Measurements from ENCODE around the gene CCDC126.
"Not testable (repeated sequence)": the region's sequence is repeated elsewhere in the genome, so short reads cannot be mapped to it uniquely, and the experiment has no call there.

CCDC126 gene, protein sequence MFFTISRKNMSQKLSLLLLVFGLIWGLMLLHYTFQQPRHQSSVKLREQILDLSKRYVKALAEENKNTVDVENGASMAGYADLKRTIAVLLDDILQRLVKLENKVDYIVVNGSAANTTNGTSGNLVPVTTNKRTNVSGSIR

DNA sequence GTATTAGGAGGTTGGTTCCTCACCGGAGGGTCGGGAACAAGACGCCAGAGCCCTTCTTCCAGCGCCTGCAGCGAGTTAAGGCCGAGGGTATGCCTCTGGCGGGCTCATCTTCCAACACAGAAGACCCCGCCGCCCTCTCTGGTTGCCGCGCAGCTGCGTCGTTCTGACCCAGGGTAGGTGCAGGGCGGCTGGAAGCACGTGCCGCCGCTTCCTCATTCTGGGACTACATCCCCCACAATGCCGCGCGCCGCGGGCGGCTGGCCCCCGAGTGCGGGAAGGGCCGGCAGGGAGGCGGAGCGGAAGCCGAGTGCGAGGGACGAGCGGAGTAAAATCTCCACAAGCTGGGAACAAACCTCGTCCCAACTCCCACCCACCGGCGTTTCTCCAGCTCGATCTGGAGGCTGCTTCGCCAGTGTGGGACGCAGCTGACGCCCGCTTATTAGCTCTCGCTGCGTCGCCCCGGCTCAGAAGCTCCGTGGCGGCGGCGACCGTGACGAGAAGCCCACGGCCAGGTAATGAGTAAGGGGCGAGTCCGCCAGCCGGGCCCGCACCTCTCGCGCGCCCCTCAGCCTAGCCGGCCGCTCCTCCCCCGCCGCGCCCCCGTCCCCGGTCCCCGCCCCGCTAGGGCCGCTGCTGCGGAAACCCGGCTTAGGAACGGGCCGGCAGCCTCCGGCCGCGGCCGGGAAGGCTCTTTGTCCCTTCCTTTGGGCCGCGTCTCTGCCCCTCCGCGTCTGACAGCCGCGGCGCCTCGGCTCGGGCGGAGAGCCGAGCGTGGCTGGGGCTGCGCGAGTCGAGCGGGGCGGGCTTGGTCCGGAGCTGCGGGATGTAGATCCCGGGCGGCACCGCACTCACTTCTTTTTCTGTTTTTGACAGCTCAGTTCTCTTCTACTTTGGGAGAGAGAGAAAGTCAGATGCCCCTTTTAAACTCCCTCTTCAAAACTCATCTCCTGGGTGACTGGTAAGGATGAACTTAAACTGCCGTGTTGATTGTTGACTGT is at the start of gene CCDC126:
Gene CCDC126 (plus strand): TSS at position 289 of the 998 bp plus-strand sequence. CDS start 13,934 bp downstream, outside the sequence.
- DNase-seq (ENCODE audit: low spot score) = peak; percentile 92

DNA sequence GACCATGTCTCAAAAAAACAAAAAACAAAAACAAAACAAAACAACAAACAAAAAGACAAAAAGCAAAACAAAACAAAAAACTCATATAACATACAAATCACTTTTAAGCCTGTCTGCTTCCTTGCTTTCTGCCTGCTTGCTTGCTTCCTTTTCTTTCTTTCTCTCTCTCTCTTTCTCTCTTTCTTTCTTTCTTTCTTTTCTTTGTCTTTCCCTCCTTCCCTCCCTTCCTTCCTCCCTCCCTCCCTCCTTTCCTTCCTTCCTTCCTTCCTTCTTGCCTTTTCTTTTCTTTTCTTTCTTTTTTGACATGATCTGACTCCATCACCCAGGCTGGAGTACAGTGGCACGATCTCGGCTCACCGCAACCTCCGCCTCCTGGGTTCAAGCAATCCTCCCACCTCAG is 49.5 kb upstream of the CCDC126 start:
- DNase-seq (ENCODE audit: low spot score) = no peak

DNA sequence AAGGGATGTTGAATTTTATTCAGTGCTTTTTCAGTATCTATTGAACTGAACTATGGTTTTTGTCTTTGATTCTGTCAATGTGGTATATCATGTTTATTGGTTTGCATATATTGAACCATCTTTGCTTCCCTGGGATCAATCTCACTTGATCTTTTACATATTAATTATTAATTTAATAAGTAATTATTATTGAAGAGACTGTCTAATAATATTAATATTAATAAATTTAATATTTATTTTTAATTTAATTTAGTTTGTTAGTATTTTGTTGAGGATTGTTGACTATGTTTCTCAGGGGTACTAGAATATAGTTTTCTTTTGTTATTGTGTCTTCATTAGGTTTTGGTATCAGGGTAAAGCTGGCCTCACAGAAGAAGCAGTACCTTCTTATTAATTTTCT is 38.9 kb upstream of the CCDC126 start:
- no peak for DNase-seq (ENCODE audit: low spot score)

DNA sequence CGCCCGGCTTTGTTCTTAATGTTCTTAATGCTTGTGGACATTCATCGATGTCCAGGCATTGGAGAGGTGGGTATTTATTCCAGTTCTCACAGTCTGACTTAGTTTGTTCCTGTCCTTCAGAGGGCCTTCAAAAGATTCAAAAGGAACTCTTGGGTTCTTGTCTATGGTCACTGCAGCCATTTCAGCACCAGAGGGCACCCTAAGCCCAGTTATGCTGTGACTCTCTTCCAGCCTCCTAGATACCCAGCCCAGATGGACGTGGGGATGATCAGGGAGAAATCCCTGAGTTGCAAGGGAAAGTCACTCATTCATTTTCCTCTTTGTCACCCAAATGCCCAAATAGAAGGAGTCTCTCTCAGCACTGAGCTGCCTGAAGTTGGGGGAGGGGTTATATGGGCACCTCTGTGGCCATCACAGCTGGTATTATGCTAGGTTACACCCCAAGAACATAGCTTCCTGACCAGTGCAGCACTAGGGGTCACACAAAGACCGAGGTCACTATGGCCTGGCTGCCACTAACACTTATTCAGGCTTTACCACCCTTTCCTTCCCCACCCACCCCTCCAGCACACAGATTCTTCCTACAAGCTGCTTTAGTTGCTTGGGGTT is 26.5 kb upstream of the CCDC126 start:
- DNase-seq (ENCODE audit: low spot score) = peak; percentile 84

DNA sequence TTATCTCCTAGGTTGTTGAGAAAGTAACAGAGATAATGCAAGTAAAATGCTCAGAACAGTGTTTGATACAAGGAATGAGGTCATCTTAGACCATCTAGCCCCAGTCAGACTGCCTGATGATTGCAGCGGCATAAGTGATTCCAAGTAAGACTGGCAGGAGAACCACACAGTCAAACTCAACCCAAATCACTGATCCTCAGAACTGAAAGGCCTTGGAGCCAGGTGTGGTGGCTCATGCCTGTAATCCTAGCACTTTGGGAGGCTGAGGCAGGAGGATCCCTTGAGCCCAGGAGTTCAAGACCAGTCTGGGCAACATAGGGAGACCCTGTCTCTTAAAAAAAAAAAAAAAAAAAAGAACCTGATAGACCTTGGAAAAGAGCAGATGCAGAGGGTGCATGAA is 15.2 kb upstream of the CCDC126 start:
- DNase-seq (ENCODE audit: low spot score) = not testable (repeated sequence)

DNA sequence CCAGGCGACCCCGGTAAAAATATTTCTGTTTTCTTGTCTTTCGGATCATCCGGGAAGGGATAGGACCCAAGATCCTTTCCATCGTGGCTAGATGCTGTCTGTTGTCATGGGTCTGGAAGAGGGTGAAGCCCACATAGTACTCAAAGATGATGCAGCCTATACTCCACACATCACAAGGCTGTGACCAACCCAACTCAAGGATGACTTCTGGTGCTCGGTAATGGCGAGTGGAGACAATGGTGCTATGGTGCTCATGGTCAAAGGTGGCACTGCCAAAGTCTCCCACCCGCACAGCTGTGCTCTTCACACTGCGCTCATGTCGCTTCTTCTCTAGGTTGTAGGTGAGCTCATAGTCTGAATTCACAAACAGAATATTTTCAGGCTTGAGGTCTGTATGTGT is 11.9 kb upstream of the CCDC126 start:
- not testable (repeated sequence) for DNase-seq (ENCODE audit: low spot score)

DNA sequence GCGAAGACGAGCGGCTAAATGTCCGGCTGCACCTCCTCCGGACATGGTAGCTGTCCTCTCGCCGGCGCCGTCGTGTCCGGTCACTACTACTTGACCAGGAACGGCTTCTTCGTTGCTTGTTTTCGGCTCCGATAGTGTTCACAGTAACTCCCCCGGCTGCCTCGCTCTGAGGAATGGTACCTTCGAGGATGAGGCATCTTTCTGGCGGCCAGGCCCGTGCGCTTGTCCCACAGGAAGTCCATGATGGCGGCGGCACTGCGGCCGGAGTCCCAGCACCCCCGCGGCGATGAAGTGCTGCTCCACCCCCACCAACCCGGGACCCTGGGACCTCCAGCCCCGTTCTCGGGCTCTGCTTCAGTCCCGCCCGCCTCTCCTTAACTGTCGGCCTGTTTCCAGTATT is 11.0 kb upstream of the CCDC126 start:
- no peak for DNase-seq (ENCODE audit: low spot score)

DNA sequence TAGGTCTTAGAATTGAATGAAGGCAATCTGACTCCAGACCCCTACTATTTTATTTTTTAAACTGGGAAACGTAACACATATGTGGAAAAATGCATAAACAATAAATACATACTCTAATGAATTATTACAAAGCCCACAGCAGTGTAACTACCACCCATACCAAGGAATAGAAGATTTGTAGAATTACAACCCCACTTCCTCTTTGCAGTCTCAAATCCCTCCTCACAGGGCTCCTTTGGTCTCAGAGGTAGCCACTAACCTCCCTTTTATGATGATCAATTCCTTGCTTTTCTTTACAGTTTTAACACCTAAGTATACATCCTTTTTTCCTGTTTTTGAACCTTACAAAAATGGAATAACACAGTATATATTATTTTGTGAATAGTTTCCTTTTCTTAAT is 6.7 kb upstream of the CCDC126 start:
- no peak for DNase-seq (ENCODE audit: low spot score)

DNA sequence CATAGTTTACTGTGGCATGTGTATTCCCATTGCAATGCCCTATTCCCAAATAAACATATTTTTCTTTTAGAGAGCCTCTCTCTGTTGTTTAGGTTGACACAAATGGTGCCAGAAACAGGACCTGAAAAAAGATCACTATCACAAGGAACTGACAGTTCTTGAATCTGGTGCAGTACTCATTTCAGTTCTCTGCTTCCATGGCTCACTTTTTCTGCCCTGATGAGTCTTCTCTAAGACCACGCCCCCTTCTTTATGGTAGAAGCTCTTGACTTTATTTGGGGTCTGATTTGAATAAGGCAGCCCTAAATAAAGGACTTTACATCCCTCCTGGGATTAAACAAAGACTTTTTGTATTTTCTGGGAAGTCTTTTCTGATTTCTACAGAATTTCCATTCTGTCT is 3.5 kb upstream of the CCDC126 start:
- peak; percentile 45 for DNase-seq (ENCODE audit: low spot score)

DNA sequence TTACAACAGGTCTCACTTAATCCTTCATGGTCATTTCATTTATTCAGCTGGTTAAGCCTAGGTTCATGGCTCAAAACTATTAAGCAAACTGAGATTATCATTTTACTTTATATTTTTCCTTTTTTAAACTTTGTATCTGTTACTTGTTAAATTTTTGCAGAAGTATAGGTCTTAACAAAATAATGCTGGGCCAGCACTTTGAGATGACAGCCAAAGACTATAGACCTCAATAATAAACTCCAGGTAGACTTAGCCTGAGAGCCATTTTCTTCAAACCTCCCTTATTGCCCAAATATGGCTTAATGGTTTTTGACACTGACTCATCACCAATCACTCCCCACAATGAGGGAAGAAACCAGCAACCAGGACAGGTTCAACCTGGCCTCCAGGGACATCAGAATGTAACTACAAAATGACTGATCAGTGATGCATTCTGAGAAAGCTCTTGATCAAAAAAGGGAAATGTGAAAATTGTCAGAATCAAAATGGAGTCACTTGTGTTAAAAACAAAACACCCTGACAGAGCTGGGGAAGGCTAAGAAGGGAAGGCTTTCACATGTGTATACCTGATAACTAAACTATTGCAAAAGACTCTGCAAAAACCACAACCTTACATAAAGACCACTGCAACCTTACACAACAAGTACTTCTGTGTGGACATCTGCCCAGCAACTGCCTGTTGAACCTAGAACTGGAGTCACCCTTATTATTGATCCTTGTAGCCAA is 2.1 kb upstream of the CCDC126 start:
- DNase-seq (ENCODE audit: low spot score) = no peak

DNA sequence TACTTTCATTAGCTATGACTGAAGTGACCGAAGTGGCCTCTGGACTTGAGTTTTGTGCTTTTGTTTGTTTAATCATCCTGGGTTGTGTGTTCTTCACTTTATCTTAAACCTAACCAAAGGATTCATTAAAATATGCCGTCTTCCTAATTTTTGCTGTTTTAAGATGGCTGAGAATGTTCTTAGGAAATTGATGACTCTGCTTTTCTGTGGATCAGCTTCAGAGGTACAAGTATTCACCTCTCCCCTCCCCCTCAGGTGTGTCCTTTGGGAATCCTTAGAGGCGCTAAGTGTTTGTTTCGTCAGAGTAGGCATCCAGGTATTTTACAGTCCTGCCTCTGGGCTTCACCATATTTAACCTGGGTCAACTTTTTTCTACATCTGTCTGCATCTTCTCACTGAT is 1.1 kb downstream of the CCDC126 start:
- DNase-seq (ENCODE audit: low spot score) = no peak

DNA sequence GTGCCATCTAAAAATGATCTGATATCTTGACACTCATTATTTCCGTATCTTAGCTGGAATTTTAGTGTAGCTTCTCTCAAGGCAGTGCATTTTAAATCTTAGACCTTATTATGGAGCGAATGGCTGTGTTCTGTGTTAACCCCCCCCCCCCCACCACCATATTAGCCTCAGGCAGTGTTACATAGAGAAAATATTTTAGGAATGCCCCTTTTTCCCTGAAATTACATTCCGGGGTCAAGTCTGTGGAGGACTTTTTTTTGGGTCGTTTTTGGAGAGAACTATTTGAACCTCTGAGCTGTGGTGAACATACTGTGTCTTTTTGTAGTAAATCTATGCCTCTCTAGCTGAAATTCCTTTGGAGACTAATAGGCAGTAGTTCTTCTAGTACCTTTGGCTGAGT is 3.1 kb downstream of the CCDC126 start:
- DNase-seq (ENCODE audit: low spot score) = peak; percentile 32

DNA sequence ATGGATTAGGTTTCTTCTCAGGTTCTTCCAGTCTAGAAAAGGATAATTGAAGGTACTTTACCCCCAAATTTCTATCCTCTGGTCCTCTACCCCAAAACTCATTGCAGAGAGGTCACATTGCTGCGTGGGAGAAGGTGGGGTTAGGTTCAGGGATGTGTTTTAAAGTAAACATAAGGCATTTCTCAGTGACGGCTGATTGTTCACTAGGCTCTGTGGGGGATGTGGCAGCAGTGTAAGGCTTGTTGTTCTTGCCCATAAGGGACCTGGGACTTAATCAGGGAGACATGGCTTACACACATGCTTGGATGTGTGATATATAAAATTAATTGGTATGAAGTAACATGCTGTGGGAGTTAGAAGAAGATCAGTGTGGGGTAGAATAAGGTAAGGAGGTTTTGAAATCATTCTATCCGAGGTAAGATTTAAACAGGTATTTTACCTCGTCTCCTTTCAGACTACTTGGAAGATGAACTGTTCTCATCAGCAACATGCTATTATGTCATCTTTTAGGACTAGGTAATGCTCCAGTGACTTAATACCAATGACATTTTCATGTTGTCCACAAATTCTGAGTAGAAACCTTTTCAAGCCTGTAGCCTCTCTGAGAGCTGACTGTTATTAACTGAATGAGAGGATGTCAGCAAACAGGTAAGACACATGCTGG is 6.6 kb downstream of the CCDC126 start:
- no peak for DNase-seq (ENCODE audit: low spot score)

DNA sequence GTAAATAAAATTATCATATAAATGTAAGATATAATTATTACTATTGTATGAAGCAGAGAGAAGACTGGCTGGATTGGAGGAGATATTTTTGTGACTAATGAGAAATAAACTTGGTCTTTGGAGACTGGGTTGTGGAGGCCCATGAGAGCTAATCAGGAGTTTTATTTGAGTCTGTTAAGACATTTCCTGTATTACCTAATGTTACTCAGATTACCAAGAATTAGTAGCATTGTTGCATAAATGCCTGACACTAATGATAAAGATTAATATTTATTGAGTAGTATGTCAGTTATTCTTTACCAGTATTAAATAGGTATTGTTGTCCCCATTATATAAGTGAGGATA is 7.1 kb downstream of the CCDC126 start:
- no peak for DNase-seq (ENCODE audit: low spot score)

DNA sequence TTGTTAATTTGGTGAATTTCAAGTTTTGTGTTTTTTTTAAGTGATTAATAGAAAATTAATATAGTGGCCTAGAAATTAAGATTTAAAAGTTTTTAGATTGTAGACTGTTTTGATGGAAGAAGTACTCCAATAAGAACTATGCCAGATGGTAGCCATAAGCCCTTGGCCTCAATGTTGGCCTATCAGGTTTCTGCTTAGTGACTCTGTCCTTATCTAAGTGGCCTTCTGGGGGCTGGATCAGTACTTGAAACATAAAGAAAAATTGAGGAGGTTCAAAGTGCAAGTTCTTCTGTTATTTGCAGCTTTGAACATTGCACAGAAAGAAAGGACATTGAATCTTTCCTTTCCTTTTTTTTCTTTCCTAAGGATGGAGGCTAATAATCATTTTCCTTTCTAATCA is 9.9 kb downstream of the CCDC126 start:
- DNase-seq (ENCODE audit: low spot score) = no peak

DNA sequence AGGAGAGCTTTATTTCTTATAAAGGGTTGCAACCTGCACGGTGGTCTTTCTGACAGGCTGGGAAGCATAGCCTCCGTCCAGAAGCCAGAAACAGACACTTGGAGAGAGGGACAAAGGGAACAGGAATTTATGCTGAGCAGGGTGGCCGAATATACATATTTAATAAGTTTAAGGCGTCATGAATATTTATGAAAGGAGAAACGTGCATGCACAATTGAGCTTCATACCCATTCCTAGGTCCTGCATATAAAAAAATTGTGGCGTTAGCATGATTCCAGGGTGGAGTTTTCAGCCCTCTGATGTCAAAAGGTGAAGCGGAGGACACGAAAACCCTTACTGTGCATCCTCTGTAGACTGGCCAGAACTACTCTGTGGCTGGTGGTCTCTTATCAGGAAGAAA is 10.7 kb downstream of the CCDC126 start:
- no peak for DNase-seq (ENCODE audit: low spot score)

DNA sequence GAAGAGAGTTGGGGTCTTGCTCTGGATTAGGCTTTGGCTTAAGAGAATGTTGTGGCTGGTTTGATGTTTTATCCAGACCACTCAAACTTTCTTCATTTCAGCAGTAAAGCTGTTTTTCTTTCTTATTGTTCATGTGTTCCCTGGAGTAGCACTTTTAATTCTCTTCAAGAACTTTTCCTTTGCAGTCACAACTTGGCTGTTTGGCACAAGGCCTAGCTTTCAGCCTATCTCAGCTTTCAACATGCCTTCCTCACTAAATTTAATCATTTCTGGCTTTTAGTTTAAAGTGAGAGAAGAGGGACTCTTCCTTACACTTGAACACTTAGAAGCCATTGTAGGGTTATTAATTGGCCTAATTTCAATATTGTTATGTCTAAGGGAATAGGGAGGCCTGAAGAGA is 18.1 kb downstream of the CCDC126 start:
- no peak for DNase-seq (ENCODE audit: low spot score)

DNA sequence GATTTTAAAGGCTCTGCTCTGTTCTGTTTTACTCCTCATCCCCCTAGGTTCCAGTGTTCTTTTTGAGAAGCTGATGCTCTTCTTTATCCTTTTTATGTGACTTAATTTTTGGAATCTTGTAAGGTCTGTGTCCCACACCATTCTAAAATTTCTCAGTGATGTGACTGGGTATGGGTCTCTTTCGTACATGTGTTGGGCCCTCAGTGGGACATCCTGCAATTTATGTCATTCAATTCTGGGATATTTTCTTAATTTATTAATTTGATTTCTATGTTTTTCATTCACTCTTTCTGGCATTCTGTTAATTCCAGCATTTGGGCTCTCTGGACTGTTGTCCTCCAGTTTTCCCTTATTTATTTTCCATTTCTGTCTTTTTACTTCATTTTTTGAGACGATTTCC is 19.4 kb downstream of the CCDC126 start:
- DNase-seq (ENCODE audit: low spot score) = no peak

DNA sequence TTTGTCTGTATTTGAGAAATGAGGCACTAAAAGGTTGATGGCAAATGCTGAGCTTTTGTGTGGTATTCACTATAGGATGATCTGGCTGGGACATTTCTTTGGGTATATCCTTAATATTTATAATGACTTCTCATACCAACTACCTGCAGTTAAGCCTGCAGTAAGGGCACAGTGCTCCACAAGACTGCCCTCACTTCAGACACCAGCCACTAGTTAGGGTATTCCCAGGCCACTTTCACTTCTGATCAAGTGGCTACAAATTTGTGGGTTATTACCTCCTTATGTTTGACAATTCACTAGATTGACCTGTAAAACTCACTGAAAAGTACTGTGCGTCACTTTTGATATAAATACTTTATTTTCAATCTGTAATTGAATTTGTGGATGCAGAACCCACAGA is 20.3 kb downstream of the CCDC126 start:
- DNase-seq (ENCODE audit: low spot score) = no peak

DNA sequence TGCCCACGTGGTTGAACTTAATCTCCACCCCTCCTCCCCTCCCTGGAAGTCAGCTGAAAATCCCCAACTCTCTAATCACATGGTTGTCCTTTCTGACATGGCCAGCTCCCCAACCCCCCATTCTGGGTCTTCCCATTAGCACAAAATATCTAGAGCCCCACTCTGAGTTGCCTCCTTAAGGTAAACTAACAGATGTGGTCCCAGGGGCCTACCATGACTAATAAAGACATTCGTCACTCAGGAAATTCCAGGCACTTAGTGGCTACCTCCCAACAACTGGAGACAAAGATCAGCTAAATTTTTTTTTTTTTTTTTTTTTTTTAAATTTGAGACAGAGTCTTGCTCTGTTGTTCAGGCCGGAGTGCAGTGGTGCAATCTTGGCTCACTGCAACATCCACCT is 21.1 kb downstream of the CCDC126 start:
- no peak for DNase-seq (ENCODE audit: low spot score)

DNA sequence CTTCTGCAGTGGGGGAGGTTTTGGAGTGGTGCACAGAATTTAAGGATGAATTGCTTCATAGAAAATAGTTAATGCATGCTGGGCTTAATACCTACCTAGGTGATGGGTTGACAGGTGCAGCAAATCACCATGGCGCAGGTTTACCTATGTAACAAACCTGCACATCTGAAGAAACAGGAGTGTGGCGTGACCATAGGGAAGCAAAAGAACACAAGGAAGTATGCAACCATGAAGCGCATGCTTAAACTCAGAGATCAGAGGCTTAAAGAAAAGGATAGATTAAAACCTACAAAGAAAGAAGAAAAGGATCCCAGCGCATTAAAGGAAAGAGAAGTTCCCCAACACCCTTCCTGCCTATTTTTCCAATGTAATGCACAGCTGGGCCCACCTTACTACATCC is 22.0 kb downstream of the CCDC126 start:
- no peak for DNase-seq (ENCODE audit: low spot score)

DNA sequence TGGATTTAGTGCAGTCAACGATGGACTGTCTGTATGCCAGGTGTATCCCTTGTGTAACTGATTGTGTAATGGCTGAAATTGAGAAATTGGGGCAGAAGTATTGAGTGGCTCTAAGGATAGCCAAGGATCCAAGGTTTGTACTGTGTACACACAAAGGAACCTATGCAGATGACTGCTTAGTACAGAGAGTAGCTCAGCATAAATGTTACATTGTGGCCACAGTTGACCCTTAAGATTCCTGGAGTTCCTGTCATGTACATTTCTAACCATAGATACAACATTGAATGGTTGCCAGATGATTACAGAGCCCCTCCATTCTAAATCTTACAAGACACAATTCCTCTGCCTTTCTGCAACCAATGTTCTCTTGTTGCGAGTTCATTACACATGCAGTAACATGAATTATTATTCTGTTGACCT is 25.3 kb downstream of the CCDC126 start:
- DNase-seq (ENCODE audit: low spot score) = no peak

All from COLO829 (cell line).